H1 (cell line): ENCODE measurements around the gene CAMKMT.

Source experiments
- POLR2A ChIP-seq, 2 experiments: IDR thresholded peaks; 1 replicate in 1 of 2; 2 replicates in 1 of 2; pipeline ENCODE4 v1.6.1; 2011; ENCODE audit warnings: low read depth in 2 of 2, low read length in 2 of 2, mild to moderate bottlenecking in 2 of 2; ENCODE audit errors: control extremely low read depth in 1 of 2
- RAD21 ChIP-seq, 2 experiments: IDR thresholded peaks in 1 of 2; conservative IDR thresholded peaks in 1 of 2; 2 replicates each; pipeline ENCODE4 v1.6.1; 2011; ENCODE audit warnings: low read depth in 2 of 2, low read length in 2 of 2, improper control_type of control experiment in 1 of 2, inconsistent platforms in 1 of 2, mild to moderate bottlenecking in 1 of 2, moderate library complexity in 1 of 2

DNA sequence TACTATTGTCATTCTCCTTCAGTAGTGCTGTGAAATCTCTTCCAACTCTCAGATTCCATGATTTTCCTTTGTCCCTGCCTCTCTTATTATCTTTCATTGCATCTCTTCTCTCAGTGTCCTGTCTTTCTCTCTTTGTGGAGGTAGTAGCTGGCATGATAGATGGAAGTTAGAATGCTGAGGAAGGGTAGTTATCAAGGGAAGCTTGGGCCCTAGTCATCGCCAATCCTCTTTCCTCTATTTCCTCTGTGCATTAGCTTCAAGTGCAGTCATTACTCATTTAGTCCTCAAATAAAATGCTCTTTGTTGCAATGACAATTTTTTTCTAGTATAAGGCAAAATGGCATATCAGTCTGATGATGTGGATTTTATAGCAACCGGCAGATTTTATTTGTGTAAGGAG is 207.7 kb downstream of the CAMKMT start:
- TF ChIP-seq RAD21 (IDR thresholded peaks at IDR 0.05 in 1 of 2, conservative IDR thresholded peaks at IDR 0.05 in 1 of 2; ENCODE audit: low read depth in 2 of 2, low read length in 2 of 2), result no peak
- TF ChIP-seq POLR2A (IDR thresholded peaks at IDR 0.05; ENCODE audit: control extremely low read depth in 1 of 2, low read depth in 2 of 2, low read length in 2 of 2), result no peak
